Activated CD4-positive, alpha-beta T cell treated with anti-CD3 and anti-CD28 coated beads, Interleukin-2, amount 50 U/mL, for 4 hours (primary cell): ENCODE data around the gene KRTAP5-9.
"Not testable (repeated sequence)": the region's sequence is repeated elsewhere in the genome, so short reads cannot be mapped to it uniquely, and the experiment has no call there.

Experiments
- DNase-seq, 2 experiments: peaks; one replicate each; pipeline ENCODE4 v3.0.0-alpha.2; 2020

The KRTAP5-9 gene, protein sequence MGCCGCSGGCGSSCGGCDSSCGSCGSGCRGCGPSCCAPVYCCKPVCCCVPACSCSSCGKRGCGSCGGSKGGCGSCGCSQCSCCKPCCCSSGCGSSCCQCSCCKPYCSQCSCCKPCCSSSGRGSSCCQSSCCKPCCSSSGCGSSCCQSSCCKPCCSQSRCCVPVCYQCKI

DNA sequence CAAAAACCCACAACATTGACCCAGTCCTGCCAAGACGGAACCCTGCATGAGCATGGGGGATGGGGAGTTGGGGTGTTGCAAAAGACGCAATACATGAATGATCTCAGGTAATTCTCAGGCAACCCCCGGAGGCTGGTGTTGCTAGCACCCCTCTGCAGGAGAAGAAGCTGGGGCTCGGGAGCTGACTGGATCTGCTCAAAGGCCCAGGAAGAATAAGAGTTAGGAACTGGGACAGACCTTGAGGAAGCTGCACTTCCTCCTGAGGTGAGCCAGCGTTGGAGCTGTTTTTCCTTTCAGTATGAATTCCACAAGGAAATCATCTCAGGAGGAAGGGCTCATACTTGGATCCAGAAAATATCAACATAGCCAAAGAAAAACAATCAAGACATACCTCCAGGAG is at the start of gene KRTAP5-9:
TSS of gene KRTAP5-9 (plus strand) at position 301 of the 400 bp plus-strand sequence. CDS start 238 bp downstream, outside the sequence.
- no peak for DNase-seq

DNA sequence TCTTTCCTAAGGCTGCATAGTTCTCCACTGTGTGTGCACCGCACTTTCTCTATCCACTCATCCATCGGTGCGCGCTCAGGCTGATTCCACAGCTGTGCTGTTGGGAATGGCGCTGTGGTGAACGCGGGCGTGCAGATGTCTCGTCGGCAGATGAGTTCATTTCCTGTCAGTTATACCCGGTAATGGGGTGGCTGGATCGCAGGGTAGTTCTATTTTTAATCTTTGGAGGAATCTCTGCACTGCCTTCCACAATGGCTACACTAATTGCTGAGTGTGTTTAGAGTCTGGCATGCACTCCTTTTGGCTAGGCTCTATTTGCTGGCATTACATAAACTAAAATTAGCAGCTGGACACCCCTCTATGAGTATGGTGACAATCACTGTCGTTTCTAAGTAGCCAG is 49.1 kb upstream of the KRTAP5-9 start:
- DNase-seq, result no peak

DNA sequence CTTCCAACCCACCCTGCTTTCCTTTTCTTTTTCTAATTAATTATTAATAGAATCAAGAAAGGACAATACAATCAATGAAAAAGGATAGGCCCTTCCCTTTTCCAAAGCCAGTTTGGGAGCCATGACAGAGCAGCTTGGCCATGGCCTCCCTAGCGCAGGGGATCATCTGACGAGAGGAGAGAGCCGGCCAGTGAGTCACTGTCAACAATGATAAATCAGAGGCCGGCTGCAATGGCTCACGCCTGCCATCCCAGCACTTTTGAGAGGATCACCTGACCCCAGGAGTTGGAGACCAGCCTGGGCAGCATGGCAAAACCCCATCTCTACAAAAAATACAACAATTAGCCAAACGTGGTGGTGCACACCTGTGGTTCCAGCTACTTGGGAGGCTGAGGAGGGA is 48.7 kb upstream of the KRTAP5-9 start:
- DNase-seq, result no peak

DNA sequence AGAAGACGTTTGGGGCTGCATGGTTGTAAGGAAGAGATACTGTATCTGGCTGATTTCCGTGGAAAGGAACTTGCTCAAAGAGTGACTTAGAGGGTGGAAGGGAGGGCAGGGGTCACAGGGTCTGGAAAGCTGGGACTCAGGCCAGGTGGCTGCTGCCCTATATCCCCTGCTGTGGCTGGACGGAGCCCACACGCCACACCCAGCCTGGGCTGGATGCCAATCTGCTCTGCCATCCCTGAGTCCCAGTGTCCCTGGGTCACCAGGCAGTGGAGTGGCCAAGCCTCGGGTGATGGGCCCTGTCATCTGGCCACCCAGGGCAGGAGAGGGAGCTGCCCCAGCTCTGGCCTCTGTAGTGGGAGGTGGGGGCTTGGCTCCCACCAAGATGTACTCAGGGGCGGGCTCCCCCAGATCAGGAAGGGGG is 47.6 kb upstream of the KRTAP5-9 start:
- no peak for DNase-seq

DNA sequence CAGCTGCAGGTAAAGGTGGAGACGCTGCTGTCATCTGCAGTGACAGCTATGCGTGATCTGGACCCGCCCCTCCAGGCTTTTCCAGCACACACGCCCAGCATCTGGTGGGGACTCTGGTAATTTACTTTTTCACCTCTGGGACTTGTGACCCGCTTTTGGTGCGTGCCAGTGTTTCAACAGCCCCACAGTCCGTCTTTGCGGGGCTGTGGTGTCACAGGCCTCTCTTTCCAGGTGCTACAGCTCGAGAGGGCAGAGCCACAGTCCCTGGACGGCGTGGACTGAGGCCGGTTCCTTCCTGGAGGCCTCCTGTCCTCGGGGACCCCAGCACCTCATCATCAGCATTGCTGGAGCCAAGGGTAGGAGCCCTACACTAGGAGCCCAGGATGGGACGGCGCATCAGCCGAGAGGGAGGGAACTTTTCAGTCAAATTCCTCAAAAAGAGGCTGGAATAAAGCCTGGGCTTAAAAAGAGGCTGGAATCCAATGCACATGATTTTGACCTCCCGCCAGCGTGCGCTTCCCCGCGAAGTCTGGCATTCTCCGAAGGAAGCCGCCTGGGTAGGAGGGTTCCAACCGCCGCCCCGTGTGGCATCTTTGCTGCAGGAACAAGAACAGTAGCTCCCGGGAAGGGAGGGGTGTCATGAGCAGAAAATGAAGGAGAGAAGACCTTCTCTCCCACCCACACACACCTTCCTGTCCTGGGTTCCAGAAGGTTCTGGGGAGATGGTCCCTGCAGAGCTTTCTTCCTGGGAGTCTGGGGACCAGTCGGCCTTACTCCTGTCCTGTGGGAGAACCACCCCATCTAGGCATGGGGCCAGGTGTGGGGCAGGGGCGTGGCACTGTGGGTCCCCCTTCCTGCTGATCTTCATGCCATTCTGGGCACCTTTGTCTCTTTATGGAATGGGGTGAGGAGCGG is 46.9 kb upstream of the KRTAP5-9 start:
- DNase-seq, result no peak

DNA sequence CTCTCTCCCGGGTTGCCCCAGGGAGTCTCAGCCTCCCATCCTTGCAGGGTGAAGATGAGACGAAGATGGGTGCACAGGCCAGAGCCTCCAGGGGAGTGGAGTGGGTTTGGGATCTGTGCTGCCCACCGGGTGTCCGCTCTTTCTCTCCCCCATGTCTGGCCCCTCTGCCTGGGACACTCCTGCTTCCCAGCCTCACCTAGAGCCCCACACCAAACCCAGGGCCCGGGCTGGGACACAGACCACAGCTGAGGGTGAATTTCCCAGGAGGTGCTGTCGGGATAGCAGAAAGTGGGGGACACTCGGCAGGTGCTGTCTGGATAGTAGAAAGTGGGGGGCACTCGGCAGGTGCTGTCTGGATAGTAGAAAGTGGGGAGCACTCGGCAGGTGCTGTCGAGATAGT is 46.2 kb upstream of the KRTAP5-9 start:
- no peak for DNase-seq

DNA sequence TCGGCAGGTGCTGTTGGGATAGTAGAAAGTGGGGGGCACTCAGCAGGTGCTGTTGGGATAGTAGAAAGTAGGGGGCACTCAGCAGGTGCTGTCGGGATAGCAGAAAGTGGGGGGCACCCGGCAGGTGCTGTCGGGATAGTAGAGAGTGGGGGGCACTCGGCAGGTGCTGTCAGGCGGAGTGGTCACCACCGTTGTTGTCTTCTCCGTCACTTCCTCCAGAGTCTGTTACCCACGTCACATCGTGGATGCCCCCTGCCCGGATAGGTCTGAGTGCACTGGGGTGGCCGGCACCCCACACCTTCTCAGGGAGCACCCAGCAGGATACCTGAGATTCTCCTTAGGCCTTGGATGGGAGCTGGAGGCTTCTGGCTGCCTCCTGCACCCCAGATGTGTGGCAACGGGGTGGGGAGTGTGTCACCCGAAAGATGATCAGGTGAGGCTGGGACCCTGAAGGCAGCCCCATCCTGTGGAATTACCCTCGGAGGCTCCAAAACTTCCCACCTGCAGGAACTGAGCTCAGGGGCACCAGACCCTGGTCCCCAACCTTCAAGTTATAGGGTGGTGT is 45.3 kb upstream of the KRTAP5-9 start:
- no peak for DNase-seq

DNA sequence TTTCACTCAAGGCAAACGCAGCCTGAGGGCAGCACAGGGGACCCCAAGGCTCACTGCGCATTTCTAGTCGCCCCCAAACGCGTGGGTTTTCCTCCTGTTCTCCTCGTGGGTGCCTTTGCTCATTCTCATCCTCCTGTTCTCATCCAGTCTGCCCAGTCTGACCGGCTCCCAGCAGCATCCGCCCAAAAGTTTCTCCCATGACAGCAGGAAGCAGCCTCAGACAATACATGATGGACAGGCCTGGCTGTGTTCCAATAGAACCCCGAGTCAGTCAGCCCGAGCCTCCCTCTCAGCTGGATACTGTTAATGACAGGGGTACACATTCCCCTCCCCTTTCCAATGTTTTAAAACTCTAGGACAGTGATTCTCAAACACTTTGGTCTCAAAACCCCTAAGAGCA is 43.7 kb upstream of the KRTAP5-9 start:
- DNase-seq, result no peak

DNA sequence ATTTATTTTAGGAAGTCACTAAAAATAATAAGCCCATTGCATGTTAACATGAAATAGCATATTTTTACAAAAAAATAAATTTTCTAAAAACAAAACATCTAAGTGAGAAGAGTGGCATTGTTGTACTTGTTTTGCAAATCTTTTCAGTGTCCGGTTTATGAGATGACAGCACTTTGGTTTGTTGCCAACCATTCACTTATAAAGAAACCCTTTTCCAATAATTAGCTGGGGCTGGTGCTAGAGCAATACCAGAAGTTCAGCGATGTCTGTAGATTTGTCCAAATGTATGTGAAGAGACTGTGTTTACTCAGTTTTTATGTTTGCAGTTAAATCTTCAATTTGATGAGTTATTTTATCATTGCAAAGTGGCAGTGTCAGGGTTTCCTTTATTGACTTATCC is 43.2 kb upstream of the KRTAP5-9 start:
- DNase-seq, result no peak

DNA sequence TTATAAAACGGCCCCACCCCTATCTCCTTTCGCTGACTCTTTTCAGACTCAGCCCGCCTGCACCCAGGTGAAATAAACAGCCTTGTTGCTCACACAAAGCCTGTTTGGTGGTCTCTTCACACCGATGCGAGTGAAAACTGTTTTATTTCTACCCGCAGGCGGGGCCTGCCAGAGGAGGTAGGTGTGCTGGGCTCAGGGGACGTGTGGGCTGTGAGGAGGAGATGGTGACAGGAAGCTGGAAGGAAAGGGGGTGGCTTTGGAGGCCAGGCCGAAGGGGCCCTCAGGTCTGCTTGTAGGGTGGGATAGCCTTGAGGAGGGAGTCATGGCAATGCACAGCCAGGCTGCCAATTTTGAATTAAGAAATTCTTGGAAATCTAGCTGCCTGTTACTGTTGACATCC is 42.4 kb upstream of the KRTAP5-9 start:
- DNase-seq, result no peak

DNA sequence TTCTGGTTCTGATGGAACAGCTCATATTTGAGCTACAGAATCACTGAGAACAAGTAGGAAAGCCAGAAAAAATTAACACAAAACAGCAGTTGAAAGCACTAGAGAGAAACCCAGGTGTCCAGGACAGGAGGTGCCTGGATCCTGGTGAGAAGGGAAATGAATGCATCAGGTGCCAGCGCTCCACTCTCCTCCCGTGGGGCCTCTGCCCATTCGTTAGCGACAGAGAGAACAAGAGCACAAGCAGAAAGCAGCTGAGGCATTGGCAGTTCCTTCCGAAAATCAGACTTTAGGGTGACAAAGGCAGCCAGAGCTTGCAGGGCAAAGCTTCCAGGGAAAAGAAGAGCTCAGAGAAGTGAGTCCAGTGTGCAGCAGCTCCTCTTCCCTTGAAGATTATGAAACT is 41.1 kb upstream of the KRTAP5-9 start:
- DNase-seq, result no peak

DNA sequence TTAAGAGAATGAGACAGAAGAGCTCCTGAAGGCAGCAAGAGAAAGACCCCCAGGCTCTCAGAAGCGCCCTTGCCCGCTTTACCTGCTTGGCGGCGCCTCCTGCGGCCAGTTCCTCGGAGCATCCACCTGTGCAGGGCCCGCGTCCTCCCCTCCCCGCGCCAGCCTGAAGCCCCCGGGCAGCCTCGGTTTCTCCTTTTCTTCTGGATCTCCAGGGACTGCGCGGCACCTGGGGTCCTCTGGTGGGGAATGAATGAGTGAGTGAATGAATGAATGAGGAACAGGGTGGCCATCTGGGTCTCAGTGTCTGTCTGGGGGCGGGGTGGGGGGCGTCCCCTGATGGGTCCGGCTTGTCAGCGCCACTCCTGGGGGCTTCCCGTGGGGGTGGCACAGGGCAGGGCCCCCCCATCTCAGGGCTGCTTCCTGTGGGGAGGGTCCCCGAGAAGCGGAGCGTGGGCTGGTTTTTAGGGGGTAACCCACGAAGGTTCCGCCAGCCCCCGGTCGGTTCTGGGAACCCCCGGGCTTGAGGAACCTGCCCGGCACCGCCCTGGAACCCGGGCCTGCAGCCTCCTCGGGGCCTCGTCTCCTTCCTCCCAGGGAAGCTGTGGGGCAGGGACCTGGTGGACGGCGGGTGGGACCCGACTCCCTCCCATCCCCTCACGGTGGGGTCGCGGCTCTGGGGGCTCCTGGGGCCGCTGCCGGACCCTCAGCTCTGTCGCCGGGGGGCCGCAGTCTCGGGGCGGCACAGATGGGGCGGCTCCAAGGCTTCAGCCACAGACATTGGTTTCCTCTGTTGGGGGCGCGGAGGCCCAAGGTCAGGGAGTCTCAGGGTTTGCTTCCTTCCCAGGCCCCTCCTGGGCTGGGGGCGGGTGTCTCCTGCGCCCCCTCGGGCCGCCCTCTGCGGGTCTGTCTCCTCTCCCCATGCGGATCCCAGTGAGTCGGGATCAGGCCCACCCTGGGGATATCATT is 29.4 kb upstream of the KRTAP5-9 start:
- no peak for DNase-seq

DNA sequence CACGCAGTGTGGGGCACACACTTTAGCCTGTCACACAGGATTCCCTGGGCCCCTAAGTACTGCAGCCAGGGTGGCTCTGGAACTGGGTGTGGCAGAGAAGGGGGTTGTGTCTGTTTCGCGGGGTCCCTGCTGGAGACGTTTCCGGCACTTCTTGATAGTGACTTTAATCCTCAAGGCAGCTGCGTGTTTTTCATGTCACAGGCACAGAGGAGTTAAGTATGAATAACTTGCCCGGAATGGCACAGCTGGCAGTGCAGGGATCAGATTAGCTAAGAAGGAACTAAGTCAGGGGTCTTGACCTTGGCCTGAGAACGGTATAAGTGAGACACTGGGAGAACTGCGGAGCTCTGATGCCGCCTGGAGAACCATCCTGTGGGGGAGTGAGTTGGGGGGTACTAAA is 28.7 kb upstream of the KRTAP5-9 start:
- no peak for DNase-seq

DNA sequence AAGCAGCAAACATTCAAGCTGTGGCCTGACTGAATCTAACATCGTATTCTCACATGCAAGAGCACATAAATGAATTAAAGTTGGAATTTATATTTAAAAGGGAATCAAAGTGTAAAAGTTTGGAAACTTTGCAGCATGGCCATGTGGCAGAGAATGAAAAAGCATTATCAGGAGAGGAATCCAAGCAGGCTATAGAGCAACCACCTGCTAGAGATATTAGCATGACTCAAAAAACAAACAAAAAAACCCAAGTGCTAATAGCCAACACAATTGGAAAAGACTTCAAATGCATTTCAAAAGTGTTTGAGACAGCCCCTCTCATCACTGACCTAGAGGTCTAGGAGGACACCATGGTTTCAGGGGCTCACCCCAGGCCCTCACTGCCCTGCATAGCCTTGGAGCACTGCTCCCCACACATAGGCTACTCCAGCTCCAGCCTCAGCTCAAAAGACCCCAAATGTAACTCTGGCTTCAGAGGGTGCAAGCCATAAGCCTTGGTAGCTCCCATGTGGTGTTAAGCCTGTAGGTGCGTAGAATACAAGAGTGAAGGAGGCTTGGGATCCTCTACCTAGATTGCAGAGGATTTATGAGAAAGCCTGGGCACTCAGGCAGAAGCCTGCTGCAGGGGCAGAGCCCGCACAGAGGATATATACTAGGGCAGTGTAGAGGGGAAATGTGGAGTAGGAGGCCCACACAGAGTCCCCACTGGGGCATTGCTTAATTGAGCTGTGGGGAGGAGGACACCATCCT is 22.9 kb upstream of the KRTAP5-9 start:
- no peak for DNase-seq

DNA sequence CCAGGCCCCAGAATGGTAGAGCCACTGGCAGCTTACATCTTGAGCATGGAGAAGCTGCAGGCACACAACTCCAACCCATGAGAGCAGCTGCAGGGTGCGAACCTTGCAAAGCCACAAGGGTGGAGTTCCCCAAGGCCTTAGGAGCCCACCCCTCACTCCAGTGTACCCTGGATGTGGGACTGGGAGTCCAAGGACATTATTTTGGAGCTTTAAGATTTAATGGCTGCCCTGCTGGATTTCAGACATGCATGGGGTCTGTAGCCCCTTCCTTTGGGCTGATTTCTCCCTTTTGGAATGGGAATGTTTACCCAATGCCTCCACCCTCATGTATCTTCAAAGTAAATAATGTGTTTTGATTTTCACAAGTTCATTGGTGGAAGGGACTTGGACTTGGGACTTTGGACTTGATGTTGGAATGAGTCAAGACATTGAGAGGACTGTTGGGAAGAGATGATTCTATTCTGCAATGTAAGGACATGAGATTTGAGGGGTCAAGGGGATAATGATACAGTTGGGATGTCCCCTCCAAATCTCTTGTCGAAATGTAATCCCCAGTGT is 22.2 kb upstream of the KRTAP5-9 start:
- DNase-seq, result no peak

DNA sequence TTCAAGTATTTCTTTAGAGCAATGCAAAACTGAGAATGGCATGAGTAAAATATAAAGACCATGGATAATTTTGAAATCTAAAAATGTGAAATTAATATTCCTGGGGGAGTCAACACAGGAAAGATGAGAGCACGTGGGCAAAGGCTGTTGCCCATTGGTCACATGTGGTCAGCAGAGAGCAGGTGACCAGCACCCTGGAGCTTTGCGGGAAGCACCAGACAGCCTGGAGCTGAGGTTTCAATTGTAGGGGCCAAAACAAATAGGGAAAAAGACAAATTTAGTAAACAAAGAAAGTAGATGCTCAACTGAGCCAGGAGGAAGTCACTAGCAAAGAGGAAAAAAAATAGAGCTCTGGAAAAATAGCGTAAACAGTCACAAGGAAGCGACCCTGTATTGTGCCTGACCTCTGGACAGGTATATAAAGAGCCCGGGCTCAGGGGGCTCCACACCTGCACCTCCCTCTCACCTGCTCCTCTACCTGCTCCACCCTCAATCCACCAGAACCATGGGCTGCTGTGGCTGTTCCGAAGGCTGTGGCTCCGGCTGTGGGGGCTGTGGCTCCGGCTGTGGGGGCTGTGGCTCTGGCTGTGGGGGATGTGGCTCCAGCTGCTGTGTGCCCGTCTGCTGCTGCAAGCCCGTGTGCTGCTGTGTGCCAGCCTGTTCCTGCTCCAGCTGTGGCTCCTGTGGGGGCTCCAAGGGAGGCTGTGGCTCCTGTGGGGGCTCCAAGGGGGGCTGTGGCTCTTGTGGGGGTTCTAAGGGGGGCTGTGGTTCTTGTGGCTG is 21.2 kb upstream of the KRTAP5-9 start, which contains the start of gene KRTAP5-7:
TSS of gene KRTAP5-7 (plus strand) at position 472 of the 780 bp plus-strand sequence. CDS start at position 506, 34 bp downstream.
- DNase-seq, result not testable (repeated sequence)

DNA sequence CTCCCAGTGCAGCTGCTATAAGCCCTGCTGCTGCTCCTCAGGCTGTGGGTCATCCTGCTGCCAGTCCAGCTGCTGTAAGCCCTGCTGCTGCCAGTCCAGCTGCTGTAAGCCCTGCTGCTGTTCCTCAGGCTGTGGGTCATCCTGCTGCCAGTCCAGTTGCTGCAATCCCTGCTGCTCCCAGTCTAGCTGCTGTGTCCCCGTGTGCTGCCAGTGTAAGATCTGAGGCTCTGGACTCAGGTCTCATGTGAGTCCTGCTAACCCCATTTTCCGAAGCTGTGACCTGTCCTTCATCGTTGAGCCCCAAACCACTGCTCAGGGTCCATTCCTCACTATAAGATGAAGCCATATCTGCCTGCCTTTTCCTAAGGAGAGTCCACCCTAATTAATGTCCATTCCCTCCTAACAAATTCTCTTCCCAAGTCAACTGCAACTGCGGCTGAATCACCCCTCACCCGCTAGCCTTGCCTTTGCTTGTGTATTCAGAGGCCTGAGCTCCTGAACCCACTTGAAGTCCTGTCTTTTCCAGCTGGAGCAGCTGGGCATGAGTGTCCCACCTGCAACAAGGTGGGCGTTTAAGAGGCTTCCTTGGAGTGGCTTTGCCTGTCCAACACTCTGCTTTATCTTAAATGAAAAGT is 20.5 kb upstream of the KRTAP5-9 start:
- no peak for DNase-seq

DNA sequence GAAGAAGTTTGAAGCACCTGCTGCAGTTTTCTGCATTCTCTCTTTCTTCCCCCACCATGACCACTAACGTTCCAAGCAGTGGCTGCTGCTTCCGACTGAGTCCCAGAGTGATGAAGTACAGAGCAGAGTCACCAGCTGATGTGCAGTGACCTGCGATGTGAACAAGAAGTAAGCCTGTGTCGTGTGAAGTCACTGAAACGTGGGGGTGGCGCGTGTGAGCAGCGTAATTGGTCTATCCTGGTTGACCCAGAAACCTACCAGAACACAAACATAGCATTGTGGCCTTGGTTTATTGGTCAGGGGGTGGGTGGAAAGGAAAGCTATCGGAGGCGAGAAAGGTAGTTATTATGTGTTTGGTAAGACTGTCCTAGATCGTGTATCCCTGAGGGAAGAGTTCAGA is 17.6 kb upstream of the KRTAP5-9 start:
- DNase-seq, result no peak

DNA sequence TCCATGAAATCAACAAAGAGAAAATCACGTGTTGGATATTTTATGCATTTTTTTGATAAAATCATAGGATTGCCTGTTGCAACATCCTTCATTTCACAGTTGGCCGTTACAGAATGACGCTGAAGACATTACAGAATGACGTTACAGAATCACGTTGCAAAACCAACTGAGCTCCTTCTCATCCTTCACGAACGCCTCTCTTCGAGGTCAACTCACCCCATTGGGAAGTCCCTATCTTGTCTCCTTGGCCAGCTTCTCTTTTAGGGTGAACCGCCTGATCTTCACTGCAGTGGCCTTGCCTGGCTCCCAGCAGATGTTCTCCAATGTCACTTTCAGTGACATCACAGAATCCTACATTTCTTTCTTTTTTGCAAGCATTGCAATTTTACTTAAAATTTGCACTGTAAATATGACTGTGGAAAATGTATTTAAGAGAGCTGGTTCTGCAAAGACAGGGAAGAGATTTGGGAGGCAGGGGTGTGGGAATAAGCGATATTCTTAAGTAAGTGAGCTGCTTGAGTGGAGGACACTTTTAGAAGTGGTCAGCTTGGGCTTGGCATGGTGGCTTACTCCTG is 16.1 kb upstream of the KRTAP5-9 start:
- DNase-seq, result no peak
